CD4-positive, alpha-beta T cell treated with Interleukin-1 beta for 1 hour (primary cell): Measurements from ENCODE around the gene PNPLA7.
"Not testable (repeated sequence)": the region's sequence is repeated elsewhere in the genome, so short reads cannot be mapped to it uniquely, and the experiment has no call there.

Experiments used
- DNase-seq, 2 donors: peaks; one replicate each; pipeline ENCODE4 v3.0.0-alpha.2; 2020 to 2022

PNPLA7 gene

GRCh38 chr9:137574192-137574591, 24.0 kb upstream of the PNPLA7 start:
- DNase-seq: no peak

- no peak for DNase-seq
Observed at GRCh38 chr9:137570566-137570965, 20.4 kb upstream of the PNPLA7 start.

- no peak for DNase-seq
Observed at GRCh38 chr9:137569609-137570203, 19.5 kb upstream of the PNPLA7 start.

- not testable (repeated sequence) for DNase-seq
Observed at GRCh38 chr9:137568445-137568844, 18.2 kb upstream of the PNPLA7 start.

- DNase-seq: no peak
Observed at GRCh38 chr9:137564817-137565411, 14.7 kb upstream of the PNPLA7 start.

GRCh38 chr9:137564134-137564533, 13.9 kb upstream of the PNPLA7 start:
- no peak for DNase-seq

- DNase-seq: no peak
Observed at GRCh38 chr9:137558127-137558526, 7.9 kb upstream of the PNPLA7 start.

- no peak for DNase-seq
Observed at GRCh38 chr9:137556069-137556838, 6.1 kb upstream of the PNPLA7 start.

- DNase-seq: no peak
Observed at GRCh38 chr9:137555179-137555578, 5.0 kb upstream of the PNPLA7 start.

GRCh38 chr9:137554349-137554748, 4.1 kb upstream of the PNPLA7 start:
- DNase-seq: no peak

- not testable (repeated sequence) for DNase-seq
Observed at GRCh38 chr9:137553654-137554053, 3.5 kb upstream of the PNPLA7 start.

- peak in 1 of 2 donors; percentile 13 for DNase-seq
Observed at GRCh38 chr9:137552022-137552768, 2.0 kb upstream of the PNPLA7 start.

GRCh38 chr9:137551264-137552021, 1.2 kb upstream of the PNPLA7 start, which contains the start of gene MRPL41:
MRPL41 (plus strand) TSS chr9:137551879; CDS start chr9:137552082, 203 bp downstream.
- DNase-seq: peak; percentile 92

- not testable (repeated sequence) for DNase-seq
Observed at GRCh38 chr9:137550958-137551263, 709 bp upstream of the PNPLA7 start.

GRCh38 chr9:137547687-137548543, 2.3 kb downstream of the PNPLA7 start:
- DNase-seq: no peak

- DNase-seq: no peak
Observed at GRCh38 chr9:137545123-137545522, 5.1 kb downstream of the PNPLA7 start.

- DNase-seq: no peak
Observed at GRCh38 chr9:137544176-137544760, 5.9 kb downstream of the PNPLA7 start.

GRCh38 chr9:137543237-137543963, 6.8 kb downstream of the PNPLA7 start:
- no peak for DNase-seq

- DNase-seq: no peak
Observed at GRCh38 chr9:137542486-137542885, 7.7 kb downstream of the PNPLA7 start.

- no peak for DNase-seq
Observed at GRCh38 chr9:137540536-137540935, 9.7 kb downstream of the PNPLA7 start.

- no peak for DNase-seq
Observed at GRCh38 chr9:137538058-137538457, 12.1 kb downstream of the PNPLA7 start.
